T-helper 22 cell (primary cell): ENCODE measurements around the gene MCM3AP.
"Not testable (repeated sequence)": the region's sequence is repeated elsewhere in the genome, so short reads cannot be mapped to it uniquely, and the experiment has no call there.

Source experiments
- DNase-seq: peaks from one replicate; pipeline ENCODE4 v3.0.0-alpha.2; 2020; ENCODE audit warnings: low read depth

Gene MCM3AP

DNA sequence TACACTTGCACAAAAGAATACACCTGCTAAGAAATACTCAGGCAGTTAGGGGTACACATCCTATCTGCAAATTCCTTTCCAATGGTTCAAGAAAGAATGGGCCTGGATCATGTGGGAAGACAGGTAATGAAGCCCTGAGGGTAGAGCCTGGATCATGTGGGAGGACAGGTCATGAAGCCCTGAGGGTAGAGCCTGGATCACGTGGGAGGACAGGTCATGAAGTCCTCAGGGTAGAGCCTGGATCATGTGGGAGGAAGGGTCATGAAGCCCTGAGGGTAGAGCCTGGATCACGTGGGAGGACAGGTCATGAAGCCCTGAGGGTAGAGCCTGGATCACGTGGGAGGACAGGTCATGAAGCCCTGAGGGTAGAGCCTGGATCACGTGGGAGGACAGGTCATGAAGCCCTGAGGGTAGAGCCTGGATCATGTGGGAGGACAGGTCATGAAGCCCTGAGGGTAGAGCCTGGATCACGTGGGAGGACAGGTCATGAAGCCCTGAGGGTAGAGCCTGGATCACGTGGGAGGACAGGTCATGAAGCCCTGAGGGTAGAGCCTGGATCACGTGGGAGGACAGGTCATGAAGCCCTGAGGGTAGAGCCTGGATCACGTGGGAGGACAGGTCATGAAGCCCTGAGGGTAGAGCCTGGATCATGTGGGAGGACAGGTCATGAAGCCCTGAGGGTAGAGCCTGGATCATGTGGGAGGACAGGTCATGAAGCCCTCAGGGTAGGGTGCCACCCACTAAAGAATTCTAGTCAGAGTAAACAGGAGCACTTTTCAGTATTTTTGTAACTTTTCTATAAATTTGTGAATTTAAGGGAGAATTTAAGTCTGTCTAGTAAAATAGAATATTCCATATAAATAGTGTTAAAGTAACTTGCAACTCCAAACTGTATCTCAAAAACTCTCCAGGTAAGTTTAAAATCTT is 84.3 kb downstream of the MCM3AP start:
- DNase-seq: not testable (repeated sequence)

DNA sequence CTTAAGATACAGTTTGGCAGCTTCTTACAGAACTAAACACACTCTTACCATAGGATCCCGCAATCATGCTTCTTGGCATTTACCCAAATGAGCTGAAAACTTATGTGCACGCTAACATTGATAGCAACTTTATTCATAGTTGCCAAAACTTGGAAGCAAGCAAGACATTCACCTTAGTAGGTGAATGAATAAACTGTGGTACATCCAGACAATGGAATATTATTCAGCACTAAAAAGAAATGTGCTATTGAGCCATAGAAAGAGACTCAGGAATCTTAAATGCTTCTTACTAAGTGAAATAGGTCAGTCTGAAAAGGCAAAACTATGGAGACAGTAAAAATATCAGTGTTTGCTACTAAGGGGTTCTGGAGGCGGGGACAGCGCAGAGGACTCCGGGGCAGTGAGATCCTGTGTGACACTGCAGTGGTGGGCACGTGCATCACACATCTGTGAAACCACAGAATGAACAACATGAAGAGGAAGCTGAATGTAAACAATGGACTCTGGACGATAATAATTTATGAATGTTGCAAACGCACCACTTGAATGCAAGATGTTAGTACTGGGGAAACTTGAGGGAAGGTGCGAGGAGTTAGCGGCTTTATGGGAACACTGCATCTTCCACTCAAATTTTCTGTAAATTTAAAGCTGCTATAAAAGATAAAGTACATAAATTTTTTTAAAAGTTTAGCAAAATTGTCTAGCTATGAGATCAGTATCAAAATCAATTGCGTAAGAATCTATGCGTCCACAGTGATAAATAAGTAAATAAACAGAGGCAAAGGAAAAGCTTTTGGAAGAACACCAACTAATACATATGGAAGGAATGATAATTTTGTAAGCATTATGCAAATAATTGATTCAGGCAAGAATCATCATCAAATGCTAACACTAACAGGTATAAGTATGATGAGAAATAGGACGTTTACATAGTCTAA is 85.7 kb downstream of the MCM3AP start:
- DNase-seq: no peak

DNA sequence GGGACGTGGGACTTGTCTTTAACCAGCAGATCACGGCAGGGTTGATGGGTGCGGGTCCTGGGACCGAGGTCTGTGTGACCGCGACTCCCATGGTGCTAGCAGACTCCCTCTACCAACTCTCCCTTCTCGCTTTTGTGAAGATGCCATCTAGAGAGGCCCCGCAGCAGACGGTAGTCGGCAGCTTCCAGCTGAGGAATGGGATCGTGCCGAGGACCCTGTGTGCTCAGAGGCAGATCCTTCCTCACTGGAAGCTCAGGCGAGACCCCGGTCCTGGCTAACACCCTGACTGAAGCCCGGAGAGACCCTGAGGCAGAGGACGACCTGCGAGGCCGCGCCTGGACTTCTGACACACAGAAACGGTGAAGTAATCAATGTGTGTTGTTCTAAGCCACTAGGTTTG is 88.7 kb downstream of the MCM3AP start:
- no peak for DNase-seq

DNA sequence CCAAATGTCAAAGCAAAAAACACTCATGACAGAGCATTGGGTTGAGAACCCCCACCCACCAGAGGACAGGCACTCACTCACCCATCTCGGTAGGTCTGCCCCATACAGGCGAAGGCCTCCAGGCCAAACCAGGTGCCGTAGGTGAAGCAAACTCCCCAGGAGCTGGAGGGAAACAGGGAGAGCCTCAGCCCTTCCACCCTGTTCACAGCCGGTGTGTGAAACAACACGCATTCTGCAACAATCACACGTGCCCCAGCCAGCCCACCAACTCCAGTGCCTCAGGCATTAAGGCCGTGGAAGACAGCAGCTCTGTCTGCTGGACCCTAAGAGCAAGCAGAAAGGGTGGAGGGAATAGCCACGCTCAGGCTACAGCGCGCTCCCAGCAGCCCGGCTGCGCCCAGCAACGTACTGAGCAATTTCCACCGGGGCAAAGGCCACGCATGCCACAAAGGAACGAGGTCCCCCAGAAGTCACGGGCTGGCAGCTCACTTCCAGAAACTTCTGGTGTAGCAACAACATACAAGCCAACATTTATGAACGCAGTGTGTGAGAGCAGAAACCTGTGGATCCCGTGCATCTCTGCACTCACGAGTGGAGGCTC is 89.7 kb downstream of the MCM3AP start:
- DNase-seq: no peak

DNA sequence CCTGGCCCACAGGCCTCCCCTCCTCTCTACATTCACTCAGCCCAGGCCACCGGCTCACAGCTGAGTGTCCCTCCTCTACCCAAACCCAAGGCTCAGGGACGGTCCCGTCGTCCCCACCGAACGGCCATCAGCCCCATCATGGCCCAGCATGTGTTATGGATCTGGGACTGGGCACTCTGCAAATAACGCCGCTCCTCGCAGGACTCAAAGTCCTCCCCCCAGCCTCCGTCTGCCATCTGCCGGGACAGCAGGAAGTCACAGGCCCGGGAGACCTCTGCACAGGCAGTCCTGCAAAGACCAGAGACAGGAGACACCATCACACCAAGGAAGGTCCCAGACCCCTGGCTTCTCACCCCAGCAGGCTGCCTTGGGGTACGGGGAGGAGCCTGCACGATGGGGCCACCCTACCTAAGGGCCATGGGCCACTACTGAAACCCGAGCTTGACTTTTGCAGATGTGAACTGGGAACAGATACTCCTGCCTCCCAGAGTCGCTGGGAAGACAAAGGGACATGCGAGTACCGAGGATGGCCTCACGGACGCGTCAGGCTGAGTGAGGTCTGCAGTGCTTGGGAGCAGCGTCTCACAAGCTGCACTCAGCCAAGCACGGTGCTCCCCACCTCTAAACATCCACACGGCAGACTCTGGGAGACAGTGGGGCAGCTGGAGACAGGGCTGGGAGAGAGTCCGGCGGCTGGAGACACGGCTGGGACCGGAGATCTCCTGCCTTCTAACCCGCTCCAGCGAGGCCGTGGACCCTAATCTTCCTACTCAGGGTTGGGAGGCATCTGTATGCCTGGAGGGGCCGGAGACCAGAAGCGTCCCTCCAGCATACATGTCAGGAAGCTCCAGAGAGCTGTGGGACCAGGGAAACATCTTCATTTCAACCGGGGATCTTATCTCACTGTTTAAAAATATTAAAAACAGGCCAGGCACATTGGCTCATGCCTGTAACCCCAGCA is 90.8 kb downstream of the MCM3AP start:
- DNase-seq: no peak

DNA sequence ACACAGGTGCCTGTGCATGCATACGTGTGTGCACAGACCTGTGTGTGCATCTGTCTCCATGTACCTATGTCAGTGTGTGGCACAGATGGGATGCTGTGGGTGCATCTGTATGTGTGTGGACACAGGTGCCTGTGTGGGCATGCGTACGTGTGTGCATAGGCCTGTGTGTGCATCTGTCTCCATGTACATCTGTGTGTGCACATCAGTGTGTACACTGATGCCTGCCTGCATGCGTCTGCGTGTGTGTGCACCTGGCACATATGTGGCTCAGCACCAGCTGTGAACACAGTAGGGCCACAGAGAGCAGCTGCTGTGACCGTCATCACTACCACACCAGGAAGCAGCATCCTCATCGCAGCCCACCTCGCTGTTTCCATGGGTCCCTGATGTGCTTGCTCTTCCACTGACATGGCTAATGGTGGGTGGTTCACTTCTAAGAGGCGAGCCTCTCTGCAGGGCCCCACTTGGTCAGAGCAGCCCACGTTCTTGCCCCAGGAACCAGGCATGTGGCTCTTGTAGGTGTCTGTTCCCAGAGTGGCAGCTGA is 91.5 kb downstream of the MCM3AP start:
- no peak for DNase-seq

DNA sequence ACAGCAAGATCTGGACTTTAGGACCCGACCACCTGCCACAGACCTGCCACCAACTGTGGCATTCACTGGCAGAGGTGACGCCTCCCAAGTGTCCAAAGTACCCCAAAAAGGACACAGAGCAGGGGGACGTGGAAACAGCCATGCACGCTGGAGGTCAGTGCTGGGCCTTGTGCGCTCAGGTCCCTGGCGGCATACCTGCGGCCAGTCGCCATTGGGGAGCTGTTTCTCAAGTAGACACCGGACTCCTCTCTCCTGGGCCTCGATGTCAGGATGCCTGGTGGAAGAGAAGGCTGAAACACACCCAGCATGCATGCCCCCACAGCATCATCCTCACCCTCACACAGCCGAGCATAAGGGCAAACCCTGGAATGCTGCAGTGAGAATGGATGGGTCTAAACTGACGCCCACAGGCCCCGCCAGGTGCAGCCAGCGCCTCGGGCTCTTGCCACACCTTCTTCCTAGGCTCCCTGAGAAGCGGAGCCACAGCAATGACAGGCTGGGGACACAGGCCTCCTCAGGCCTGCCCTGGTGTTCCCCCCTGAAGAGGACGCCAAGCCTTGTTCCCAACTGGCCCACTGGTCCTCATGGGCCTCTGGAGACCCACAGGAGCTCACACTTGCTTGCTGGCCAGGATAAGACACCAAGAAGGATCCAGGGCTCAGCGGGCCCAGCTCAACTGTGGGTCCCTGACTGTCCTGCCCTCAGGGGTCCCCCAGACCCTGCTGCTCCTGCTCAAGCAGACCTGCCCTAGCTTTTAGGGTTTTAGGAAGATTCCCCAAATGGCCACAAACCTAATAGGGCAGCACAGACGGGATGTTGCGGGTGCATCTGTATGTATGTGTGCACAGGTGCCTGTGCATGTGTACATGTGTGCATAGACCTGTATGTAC is 93.5 kb downstream of the MCM3AP start:
- DNase-seq: no peak

DNA sequence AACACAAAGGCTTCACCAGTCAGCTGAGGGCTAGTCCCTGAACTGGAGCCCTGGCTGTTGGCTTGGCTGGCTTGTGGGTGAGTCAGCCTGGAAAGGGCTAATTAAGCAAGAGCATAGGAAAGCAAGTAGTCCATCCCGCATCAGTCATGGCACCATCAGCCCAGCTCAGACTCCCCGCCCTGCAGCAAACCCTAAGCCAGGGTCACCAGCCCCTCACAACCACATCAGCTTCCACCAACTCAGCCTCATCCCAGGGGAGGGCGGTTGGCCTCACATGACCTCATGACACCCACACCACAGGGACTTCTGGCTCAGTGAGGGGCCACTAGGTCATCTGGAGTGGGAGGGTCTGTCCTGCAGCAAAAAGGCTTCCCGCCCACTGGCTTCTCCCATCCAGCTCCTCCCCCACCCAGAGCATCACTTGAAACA is 94.1 kb downstream of the MCM3AP start:
- no peak for DNase-seq

DNA sequence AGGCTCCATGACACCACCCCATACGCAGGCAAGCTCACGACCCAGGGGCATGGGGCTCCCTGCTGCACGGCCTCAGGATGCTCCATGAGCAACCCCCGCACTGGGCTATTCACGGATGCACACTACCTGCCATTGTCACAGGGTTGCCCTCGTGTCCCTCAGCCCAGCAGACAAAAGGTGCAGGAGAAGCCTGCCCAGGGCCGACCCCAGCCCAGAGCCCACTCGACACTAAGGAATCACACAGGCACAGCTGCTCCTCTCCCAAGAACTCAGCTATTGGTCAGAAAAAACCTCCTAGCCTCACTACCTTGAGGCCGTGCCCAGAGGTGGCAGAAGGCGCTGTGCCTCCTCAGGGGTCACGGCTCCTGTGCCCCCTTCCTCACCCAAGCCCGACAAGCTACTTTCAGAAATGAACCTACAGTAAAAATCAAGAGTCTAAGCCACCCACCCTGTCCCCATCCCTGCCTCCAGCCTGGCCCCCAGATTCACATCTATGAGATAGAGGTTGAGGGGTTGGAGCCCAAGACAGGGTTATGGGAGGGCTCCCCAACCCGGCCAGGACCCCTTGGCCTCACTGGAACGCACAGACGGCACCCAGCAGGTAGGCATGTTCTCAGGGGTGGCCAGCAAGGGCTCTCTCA is 94.8 kb downstream of the MCM3AP start:
- no peak for DNase-seq

DNA sequence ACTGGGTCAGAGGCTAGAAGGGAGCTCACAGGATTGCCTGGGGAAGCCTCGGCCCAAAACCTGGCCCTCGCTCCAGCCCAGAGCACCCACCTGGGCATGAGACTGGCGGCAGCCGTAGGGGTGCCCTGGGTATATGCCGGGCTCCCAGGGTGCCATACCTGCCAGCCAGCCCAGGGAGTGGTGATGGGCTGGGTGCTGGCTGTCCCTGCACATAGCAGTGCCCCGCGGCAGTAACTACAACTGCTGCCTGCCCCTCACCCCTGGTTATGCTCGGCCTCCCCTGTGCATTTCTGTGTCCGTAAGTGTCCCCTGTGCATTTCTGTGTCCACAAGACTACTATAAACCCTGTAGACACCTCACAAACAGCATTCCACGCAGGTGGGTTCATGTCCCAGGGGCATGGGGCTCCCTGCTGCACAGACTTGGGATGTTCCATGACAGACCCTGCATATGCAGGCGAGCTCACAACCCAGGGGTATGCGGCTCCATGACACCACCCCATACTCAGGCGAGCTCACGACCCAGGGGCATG is 95.4 kb downstream of the MCM3AP start:
- no peak for DNase-seq

DNA sequence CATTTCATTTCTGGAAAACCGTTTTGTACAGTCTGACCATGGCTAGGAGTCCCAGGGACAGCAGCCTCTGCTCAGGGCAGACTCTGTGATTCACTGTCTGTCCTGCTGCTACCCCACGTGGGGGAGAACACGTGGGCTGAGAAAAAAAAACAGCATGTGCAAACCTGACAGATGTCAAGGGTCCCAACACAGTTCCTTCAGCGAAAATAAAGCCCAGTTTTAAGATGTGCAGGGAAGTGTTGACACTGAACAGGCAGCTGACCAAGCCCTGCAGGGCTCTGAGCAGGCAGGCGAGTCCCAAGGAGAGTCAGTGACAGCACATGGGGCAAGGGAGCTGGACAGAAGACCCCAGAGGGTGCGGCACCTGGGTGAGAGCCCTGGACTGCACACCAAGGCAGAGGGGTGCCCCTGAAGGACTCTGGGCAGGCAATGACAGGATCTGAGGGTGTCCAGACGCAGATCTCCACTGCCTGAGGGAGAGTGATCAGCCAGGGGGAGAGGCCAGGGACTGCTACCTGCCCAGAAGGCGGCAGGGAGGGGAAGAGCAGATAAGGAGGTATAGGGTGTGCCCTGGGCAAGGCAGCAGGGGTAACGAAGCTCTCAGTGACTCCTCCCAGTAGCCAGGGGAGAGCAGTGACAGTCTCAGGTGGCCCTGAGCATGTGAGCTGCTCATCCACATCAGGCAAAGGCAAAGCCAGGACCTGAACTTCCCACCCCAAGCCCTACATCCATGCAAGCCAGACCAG is 96.0 kb downstream of the MCM3AP start:
- no peak for DNase-seq

DNA sequence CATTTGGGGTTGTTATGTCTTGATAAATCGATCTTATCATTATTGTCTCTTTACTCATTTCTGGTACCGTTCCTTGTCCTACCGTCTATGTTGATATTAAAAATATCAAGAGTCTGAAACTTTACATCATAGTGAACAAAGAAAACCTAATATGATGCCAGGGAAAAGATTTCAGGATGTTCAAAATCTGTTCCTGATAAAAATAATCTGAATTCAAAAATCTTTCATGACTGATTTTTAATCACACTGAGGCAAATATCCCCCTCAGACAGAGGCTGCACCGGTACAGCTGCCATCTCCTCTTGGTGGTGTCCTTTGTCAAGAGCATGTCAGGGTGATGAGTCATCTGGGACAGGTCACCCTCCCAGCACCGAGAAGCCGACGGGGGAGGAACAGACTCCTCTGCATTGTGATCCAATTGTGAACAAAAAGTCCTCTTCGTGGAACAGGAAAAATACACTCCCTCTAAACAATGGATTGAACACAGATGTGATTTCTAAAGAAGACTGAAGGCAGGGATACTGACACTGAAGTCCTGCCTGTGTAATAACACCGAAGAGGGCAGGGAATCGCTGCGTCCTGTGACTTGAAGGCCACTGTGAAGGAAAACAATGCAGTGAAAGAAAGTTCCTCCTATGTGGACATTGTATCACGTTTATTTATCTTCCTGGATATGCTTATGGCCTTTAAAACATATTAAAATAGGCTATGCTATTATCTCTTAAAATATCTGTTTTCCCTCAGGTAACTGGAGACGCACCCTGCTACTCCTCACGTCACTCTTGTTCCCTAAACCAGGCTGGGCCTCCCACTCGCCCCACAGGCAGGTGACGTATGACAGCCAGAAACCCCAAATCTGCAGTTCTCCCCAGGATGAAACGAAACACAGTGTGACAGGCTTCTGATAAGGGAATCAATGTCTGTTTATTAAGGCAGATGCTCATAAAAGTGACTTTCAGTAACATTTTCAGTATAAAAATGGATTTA is 96.9 kb downstream of the MCM3AP start:
- no peak for DNase-seq

DNA sequence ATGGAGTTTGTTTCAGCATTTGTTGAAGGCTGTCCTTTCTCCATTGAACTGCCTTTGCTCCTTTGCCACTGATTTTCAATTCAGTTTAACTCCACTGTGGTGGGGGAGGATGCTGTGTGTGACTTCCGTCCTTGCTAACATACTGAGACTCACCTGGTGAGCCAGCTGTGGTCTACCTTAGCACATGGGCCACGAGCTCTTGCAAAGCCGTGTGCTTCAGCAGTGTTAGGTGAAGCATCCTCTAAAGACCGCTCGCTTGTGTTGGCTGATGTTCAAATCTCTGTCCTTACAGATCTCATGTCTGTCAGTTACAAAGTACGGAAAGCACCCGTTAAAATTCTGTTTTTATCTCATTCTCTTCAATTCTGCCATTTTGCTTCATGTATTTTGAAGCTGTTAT is 97.6 kb downstream of the MCM3AP start:
- no peak for DNase-seq

DNA sequence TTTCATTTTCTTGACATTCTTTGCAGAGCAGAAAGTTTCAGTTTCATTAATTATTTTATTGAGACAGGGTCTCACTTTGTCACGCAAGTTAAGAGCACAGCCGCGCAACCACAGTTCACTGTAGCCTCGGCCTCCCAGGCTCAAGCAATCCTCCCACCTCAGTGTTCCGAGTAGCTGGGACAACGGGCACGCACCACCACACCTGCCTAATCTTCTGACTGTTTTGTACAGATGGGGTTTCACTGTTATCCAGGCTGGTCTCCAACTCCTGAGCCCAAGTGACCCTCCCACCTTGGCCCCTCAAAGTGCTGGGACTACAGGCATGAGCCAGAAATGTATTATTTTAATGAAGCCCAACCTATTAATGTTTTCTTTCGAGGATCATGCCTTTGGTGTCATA is 98.2 kb downstream of the MCM3AP start:
- DNase-seq: no peak

DNA sequence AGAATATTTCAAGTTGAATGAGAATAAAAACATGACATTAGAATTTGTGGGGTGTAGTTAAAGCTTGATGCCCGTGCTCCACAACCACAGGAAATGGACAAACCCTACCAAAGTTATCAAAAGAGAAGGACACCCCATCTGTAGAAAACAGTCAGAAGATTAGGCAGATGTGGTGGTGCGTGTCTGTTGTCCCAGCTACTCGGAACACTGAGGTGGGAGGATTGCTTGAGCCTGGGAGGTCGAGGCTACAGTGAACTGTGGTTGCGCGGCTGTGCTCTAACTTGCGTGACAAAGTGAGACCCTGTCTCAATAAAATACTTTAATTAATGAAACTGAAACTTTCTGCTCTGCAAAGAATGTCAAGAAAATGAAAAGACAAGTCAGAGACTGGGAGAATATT is 99.7 kb downstream of the MCM3AP start:
- DNase-seq: no peak
